ENCODE data around the gene CHD9. TPM values are rescaled to one million over a fixed set of nuclear protein-coding genes. Genes with fewer than 3 reads are reported as not detected.
"Not testable (repeated sequence)": the region's sequence is repeated elsewhere in the genome, so short reads cannot be mapped to it uniquely, and the experiment has no call there.

CHD9 gene
- polyA plus RNA-seq, 3 donors: 53.2 to 65.6 (median 59.2) TPM

- no peak for DNase-seq (ENCODE audit: extremely low read depth in 1 of 11, low read depth in 9 of 11, low spot score in 4 of 11)
Observed at GRCh38 chr16:53216798-53217197, 162.0 kb downstream of the CHD9 start.

GRCh38 chr16:53219371-53219770, 164.6 kb downstream of the CHD9 start:
- no peak for DNase-seq (ENCODE audit: extremely low read depth in 1 of 11, low read depth in 9 of 11, low spot score in 4 of 11)

DNA sequence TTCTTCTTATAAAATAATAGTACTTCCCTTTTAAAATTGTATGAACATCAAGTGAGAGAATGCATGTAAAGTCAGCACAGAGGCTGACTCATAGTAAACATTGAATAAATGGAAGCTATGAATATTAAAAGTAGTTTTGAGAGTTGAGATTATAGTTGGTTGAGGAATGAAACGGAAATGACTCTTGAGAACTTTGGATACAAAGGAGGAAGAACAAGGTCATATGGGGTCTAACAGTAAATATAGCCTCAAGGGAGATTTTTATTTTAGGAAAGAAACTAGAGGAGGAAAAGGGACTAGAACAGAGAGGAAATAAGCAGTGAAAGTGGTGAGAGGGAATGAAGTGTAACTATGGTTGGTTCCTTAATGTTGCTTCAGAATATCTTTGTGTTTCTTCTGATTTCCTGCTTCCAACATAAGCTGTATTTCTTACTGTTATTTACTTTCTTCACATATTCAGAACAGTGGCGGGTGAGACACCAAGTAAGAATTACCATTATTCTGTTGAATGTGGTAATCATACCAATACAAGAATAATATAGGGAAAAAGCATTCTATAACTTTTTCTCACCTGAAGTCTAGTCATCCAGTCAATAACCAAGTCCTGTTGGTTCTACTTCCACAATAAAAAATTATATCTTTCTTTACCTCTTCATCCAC, 165.1 kb downstream of the CHD9 start:
- DNase-seq (ENCODE audit: extremely low read depth in 1 of 11, low read depth in 9 of 11, low spot score in 4 of 11): no peak

GRCh38 chr16:53220585-53220984, 165.8 kb downstream of the CHD9 start:
- no peak for DNase-seq (ENCODE audit: extremely low read depth in 1 of 11, low read depth in 9 of 11, low spot score in 4 of 11)

- DNase-seq (ENCODE audit: extremely low read depth in 1 of 11, low read depth in 9 of 11, low spot score in 4 of 11): no peak
Observed at GRCh38 chr16:53224951-53225533, 170.3 kb downstream of the CHD9 start.

- DNase-seq (ENCODE audit: extremely low read depth in 1 of 11, low read depth in 9 of 11, low spot score in 4 of 11): no peak
Observed at GRCh38 chr16:53232826-53233529, 178.2 kb downstream of the CHD9 start.

DNA sequence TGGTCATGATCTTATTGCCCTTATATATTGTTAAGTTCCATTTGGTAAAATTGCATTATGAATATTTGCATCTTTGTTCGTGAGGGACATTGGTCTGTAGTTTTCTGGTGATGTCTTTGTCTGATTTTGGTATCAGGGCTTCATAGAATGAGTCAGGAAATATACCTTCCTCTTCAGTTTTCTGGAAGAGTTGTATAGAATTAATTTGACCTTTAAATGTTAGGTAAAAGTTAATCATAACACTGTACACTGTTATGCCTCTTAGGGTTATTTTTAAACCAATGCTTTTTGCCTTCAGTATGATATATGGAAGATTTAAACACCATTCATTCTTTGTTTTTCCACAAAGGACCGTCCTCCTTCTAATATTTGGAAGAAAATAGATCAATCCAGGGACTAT, 180.0 kb downstream of the CHD9 start:
- DNase-seq (ENCODE audit: extremely low read depth in 1 of 11, low read depth in 9 of 11, low spot score in 4 of 11): no peak

DNA sequence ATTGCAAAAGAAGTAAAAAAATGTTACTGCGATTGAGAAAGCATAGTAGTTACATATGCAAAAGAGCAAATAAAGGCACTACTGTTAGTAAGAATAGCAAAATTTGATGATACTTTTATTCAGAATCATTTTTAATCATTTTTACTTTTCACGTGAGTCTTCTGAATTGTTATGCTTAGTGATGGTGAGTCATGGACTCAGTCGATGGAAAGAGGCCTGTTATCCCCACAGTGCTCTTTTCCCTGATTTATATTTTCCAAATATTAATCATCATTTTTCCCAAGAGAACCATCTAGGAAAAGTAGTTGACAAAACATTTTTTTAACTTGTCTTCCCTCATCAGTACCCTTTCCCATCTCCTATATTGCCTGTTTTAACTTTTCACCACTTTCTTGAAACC, 181.1 kb downstream of the CHD9 start:
- DNase-seq (ENCODE audit: extremely low read depth in 1 of 11, low read depth in 9 of 11, low spot score in 4 of 11): no peak

- DNase-seq (ENCODE audit: extremely low read depth in 1 of 11, low read depth in 9 of 11, low spot score in 4 of 11): no peak
Observed at GRCh38 chr16:53249331-53249730, 194.5 kb downstream of the CHD9 start.

DNA sequence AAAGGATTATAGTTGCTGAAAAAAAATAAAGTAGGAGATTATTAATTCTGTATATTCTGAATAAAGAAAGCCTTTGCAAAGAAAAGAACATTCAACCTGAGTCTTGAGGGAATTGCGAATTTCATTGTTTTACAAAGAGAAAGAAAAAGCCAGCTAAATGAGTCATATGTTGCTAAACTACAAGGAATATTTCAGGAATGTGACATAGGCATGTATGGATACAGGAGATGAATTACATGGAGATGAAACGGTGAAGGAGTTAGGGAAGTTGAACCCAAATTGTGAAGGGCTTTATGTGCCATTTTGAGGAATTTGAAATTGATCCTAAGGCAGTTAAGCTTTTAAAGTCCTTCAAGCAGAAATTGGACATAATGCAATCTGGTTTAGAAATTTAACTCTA, 202.2 kb downstream of the CHD9 start:
- DNase-seq (ENCODE audit: extremely low read depth in 1 of 11, low read depth in 9 of 11, low spot score in 4 of 11): no peak

DNA sequence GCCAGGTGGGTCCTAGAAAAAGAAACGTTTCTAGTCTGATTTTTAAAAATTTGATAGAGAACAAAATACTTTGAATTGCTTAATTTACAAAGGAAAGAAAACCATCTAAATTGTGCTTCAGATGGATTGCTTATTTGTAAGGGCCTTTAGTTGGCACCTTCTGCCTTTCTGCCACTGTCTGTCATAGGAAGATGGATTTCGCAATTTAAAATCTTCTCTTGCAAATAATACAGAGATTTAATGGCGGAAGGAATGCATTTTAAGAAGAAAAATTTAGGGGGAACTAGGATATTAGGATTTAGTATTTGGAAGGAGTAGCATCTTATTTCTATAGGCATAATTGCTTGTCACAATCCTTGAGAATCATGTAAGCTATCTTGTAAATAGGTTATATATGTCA, 204.0 kb downstream of the CHD9 start:
- DNase-seq (ENCODE audit: extremely low read depth in 1 of 11, low read depth in 9 of 11, low spot score in 4 of 11): no peak

GRCh38 chr16:53261276-53261675, 206.5 kb downstream of the CHD9 start:
- no peak for DNase-seq (ENCODE audit: extremely low read depth in 1 of 11, low read depth in 9 of 11, low spot score in 4 of 11)

- DNase-seq (ENCODE audit: extremely low read depth in 1 of 11, low read depth in 9 of 11, low spot score in 4 of 11): no peak
Observed at GRCh38 chr16:53262645-53263044, 207.9 kb downstream of the CHD9 start.

DNA sequence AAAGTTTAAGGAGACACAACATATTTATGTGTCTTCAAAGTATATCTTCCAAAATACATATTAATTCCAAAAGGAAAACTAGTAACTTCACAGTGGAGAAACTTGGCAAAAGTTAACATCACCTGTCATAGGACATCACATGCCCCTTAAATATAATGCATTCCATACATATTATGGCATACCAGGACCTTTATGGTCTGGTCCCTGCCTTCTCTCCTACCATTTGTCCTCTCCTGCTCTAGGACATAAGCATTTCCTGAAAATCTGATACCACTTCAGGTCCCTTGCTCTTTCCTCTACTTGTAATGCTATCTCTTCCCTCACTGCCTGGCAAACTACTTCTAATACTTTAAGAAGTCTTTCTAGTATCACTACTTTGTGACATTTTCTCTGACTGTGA, 211.4 kb downstream of the CHD9 start:
- no peak for DNase-seq (ENCODE audit: extremely low read depth in 1 of 11, low read depth in 9 of 11, low spot score in 4 of 11)

DNA sequence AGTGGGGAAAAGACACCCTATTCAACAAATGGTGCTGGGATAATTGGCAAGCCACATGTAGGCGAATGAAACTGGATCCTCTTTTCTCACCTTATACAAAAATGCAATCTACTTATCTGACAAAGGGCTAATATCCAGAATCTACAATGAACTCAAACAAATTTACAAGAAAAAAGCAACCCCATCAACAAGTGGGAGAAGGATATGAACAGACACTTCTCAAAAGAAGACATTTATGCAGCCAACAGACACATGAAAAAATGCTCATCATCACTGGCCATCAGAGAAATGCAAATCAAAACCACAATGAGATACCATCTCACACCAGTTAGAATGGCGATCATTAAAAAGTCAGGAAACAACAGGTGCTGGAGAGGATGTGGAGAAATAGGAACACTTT, 223.7 kb downstream of the CHD9 start:
- DNase-seq (ENCODE audit: extremely low read depth in 1 of 11, low read depth in 9 of 11, low spot score in 4 of 11): not testable (repeated sequence)

- no peak for DNase-seq (ENCODE audit: extremely low read depth in 1 of 11, low read depth in 9 of 11, low spot score in 4 of 11)
Observed at GRCh38 chr16:53281280-53281679, 226.5 kb downstream of the CHD9 start.

- no peak for DNase-seq (ENCODE audit: extremely low read depth in 1 of 11, low read depth in 9 of 11, low spot score in 4 of 11)
Observed at GRCh38 chr16:53281859-53282258, 227.1 kb downstream of the CHD9 start.

DNA sequence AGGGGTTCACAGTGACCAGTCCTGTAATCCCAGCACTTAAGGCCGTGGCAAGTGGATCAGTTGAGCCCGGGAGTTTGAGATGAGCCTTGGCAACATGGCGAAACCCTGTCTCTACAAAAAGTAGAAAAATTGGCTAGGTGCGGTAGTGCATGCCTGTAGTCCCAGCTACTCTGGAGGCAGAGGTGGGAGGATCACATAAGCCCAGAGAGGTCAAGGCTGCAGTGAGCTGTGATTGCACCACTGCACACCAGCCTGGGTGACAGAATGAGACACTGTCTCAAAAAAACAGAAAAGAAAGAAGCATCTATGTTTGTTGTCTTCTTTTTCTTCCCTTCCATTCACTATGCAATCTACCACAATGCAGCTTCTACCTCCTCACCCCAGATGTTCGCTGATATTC, 227.5 kb downstream of the CHD9 start:
- DNase-seq (ENCODE audit: extremely low read depth in 1 of 11, low read depth in 9 of 11, low spot score in 4 of 11): no peak

DNA sequence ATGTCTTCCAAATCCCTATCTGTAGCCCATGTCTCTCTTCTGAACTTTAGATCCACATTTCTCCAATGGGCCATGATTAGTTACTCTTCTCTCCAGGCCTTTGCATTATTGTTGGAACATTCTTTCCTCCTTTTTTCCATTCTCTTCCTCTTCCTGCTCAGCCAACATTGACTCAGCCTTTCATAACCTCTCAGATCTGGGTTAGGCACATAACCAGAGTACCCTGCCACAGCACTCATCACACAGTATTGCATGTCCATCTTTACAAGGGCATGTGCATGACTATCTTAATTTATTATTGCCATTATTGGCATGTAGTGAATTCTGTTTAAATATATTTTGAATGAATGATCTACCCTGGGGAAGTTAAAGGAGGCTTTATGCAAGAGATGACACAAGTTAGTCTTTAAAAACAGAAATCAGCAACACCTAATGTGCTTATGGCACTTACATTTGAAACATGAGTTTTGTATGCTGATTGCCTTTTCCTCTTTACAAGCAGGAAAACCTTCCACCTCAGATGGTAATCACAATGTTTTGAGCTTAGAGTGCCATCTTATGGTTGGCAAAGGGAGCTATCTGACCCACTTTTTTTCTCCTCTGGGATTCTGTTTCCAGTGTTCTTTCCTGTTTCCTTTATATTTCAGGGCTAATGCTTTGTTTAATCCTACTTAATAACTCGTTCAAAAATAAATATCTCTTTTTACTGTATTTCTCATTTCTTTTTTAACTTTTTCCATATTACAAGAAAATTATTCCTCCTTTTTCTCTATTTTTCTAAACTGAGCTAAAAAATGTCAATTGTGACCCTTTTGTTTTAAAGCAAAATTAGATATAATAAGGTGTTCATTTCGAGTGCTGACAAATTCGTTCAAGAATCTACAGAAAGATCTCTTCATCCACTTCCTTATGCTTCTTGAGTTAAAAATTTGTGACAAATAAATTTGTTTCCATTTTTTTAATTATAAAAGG, 228.5 kb downstream of the CHD9 start:
- peak in 10 of 11 donors; percentile 0 to 22 (median 10) for DNase-seq (ENCODE audit: extremely low read depth in 1 of 11, low read depth in 9 of 11, low spot score in 4 of 11)
